Stomach smooth muscle (tissue), 2 donors: ENCODE results near the gene GOLGA1.
A peak's percentile ranks its signal among the peaks of the same experiment; 100 is the strongest.
"Not testable (repeated sequence)": the region's sequence is repeated elsewhere in the genome, so short reads cannot be mapped to it uniquely, and the experiment has no call there.

Experiments used
- H3K27ac ChIP-seq: one replicate; pipeline ENCODE4 v1.7.0; 2013; ENCODE audit warnings: mild to moderate bottlenecking, low read length, inconsistent platforms
- H3K27me3 ChIP-seq, 2 donors: one replicate each; pipeline ENCODE4 v1.7.0; 2013; ENCODE audit warnings: low read length in 2 of 2; ENCODE audit not compliant: insufficient read depth in 2 of 2, control insufficient read depth in 1 of 2
- H3K36me3 ChIP-seq, 2 donors: one replicate each; pipeline ENCODE4 v1.7.0; 2013; ENCODE audit warnings: low read length in 2 of 2; ENCODE audit not compliant: control insufficient read depth in 2 of 2, insufficient read depth in 2 of 2
- H3K4me1 ChIP-seq: one replicate; pipeline ENCODE4 v1.7.0; 2013; ENCODE audit warnings: low read length; ENCODE audit not compliant: control insufficient read depth, insufficient read depth
- H3K4me3 ChIP-seq, 2 donors: one replicate each; pipeline ENCODE4 v1.7.0; 2013; ENCODE audit warnings: low read length in 2 of 2
- H3K9ac ChIP-seq, 2 donors: one replicate each; pipeline ENCODE4 v1.7.0; 2013; ENCODE audit warnings: low read length in 2 of 2, mild to moderate bottlenecking in 1 of 2
- H3K9me3 ChIP-seq, 2 donors: one replicate each; pipeline ENCODE4 v1.7.0; 2013; ENCODE audit warnings: low read length in 2 of 2; ENCODE audit not compliant: control insufficient read depth in 2 of 2
- donor health status: healthy.
- donor health status: Pancreatic carcinoma.

The GOLGA1 gene

DNA sequence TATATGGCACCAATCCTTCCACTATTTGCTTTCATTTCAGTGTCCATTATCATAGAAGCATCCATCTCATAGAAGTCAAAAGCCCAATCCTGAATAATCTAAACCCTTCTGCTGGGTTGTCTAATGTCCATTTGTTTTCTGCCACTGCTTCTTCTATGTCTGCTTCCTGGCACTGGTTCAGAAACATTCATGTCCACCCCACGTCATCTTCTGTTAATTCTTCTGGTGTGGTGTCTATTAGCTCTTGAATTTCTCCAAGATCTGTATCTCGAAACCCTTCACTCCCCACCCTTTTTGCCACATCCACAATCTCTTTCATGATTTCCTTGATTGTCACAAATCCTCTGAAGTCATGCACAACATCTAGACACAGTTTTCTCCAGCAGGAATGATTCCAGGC, 23.2 kb upstream of the GOLGA1 start:
- Histone ChIP-seq H3K9ac (no peak overlapping the region), H3K27ac (no peak overlapping the region), H3K36me3 (peaks cover 0 to 4% of the 10 kb centered on the region in 2 donors), H3K4me1 (no peaks in the 10 kb centered on the region), H3K9me3 (no peaks in the 10 kb centered on the region), H3K4me3 (no peak overlapping the region), H3K27me3 (no peaks in the 10 kb centered on the region)

DNA sequence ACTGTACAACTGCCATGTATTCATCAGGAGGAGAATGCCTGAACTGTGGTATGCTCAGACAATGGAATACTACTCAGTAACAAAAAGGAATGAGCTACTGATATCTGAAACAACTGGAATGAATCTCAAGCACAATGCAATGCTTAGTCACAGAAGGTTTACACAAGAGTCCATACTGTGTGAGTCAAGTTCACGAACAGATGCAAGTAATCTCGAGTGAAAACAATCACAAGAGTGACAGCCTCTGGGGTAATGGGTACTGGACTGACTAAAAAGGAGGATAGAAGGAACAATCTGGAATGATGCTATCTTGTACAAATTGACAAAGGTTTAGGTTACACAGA, 19.5 kb upstream of the GOLGA1 start:
- no peaks in the 10 kb centered on the region for H3K36me3 ChIP-seq

DNA sequence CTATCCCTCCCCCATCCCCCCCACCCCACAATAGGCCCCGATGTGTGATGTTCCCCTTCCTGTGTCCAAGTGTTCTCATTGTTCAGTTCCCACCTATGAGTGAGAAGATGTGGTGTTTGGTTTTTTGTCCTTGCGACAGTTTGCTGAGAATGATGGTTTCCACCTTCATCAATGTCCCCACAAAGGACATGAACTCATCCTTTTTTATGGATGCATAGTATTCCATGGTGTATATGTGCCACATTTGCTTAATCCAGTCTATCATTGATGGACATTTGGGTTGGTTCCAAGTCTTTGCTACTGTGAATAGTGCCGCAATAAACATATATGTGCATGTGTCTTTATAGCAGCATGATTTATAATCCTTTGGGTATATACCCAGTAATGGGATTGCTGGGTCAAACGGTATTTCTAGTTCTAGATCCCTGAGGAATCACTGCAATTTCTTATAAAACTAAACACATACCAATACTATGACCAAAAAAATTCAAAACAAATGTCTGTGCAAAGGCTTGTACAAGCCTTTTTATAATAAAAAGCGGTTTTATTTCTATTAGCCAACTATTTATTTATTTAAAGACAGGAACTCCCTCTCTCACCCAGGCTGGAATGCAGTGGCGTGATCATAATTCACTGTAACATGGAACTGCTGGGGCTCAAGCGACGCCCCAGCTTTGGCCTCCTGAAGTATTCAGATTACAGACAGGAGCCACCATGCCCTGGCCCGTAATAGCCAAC, 19.0 kb upstream of the GOLGA1 start:
- H3K36me3 ChIP-seq, H3K27me3 ChIP-seq, H3K9ac ChIP-seq, H3K4me3 ChIP-seq, H3K4me1 ChIP-seq, H3K9me3 ChIP-seq, H3K27ac ChIP-seq: not testable (repeated sequence)

More for the DNA sequence above, 19.5 kb upstream of the GOLGA1 start:
- Histone ChIP-seq H3K27ac (no peak overlapping the region), H3K9me3 (no peaks in the 10 kb centered on the region), H3K27me3 (no peaks in the 10 kb centered on the region), H3K9ac (no peak overlapping the region), H3K4me1 (no peaks in the 10 kb centered on the region), H3K4me3 (no peak overlapping the region)

DNA sequence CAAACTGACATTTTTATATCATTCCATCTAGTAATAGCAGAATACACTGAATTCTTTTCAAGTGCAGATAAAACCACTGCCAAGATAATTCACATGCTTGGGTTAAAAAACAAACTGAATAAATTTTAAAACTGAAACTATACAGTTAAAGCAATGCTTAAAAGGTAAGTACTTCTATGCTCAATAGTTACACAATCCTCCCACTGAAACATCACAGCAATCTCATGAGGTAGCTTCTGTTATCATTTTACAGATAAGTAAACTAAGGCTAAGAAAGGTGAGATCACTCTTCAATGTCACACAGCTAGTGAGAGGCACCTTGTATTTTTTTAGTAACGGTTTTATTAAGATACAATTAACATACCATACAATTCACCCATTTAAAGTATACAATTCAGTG, 13.4 kb upstream of the GOLGA1 start:
- Histone ChIP-seq H3K27me3 (no peaks in the 10 kb centered on the region), H3K36me3 (no peaks in the 10 kb centered on the region), H3K9ac (no peak overlapping the region), H3K4me1 (no peaks in the 10 kb centered on the region), H3K4me3 (no peak overlapping the region), H3K27ac (no peak overlapping the region), H3K9me3 (no peaks in the 10 kb centered on the region)

DNA sequence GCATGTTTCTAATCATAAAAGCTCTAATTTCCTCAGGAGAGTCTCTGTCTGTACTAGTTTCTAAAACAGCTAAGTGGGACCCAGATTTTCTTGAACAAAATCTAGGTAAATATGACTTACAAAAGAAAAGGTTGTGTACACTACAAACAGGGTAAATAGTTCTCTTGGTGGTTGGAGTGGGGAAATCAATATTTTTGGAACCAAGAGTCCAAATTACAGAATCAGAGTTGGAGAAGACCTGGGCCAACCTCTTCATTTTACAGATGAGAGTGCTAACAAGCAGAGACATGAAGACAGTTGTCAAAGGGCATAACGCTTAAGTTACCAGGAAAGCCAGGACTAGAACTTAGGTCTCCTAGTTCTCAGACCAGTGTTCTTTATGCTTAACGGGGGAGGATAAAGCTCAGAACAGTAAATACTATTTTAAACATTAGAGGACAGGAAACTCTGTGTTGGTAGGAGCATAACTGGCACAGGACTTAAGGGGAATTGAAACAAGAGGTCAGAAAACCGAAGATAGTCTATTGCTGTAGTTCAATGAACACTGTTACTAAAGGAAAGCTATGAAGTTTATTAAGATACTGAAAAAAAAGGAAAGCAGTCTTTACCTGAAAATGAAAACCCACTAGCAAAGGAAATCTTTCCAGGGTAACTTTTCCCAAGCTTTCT, 9.3 kb upstream of the GOLGA1 start:
- H3K4me3 ChIP-seq = no peak overlapping the region
- H3K4me1 ChIP-seq = no peaks in the 10 kb centered on the region
- H3K9ac ChIP-seq = no peak overlapping the region
- no peaks in the 10 kb centered on the region for H3K27me3 ChIP-seq
- H3K27ac ChIP-seq = no peak overlapping the region
- no peaks in the 10 kb centered on the region for H3K9me3 ChIP-seq
- H3K36me3 ChIP-seq = no peaks in the 10 kb centered on the region

DNA sequence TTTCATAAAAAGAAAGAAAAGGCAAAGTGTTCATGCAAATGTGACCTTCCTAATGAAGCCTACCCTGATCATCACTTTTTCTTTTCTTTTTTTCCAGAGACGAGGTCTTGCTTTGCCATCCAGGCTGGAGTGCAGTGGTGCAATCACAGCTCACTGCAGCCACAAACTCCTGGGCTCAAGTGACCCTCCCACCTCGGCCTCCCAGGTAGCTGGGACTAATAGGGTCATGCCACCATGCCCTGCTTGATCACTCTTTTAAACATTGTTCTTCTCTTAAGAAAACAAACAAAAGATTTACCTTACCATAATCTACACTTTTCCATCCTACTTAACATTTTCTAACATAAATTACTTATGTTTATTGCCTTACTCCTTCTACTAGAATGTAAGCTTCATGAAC, 8.5 kb upstream of the GOLGA1 start:
- H3K9ac ChIP-seq = no peak overlapping the region
- H3K9me3 ChIP-seq = no peaks in the 10 kb centered on the region
- H3K27ac ChIP-seq = no peak overlapping the region
- no peaks in the 10 kb centered on the region for H3K36me3 ChIP-seq
- H3K4me3 ChIP-seq = no peak overlapping the region
- no peaks in the 10 kb centered on the region for H3K4me1 ChIP-seq
- no peaks in the 10 kb centered on the region for H3K27me3 ChIP-seq

DNA sequence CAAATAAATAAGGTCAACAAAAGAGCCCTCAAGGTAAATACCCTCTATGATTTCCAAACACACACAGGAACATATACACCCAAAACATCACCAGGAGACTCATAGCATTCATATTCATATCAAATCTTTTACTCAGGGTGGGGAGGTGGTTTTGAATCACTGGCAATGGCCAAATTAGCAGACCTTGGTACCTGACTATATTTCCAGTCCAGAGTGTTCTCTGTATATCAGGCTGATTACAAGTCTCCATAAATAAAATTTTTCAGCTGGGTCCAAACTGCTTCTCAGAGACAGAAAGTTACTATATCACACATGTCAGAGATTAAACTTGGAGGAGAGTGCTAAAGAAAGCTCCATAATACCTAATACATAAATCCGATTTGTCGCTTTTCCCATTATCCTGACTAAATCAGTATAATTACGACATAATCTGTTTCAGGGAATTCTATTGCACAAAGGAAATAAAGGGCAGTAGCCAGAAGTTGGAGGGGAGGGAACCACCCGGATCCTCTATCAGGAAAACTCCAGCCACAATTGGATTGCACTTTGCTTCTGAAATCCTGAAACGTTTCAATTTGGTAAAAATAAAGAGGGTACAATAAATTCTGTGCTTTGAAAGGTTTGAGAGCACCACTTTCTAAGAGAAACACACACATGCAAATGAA, 7.0 kb upstream of the GOLGA1 start:
- Histone ChIP-seq H3K4me1 (no peaks in the 10 kb centered on the region), H3K27ac (no peak overlapping the region), H3K9ac (no peak overlapping the region), H3K4me3 (no peak overlapping the region), H3K36me3 (no peaks in the 10 kb centered on the region), H3K27me3 (no peaks in the 10 kb centered on the region), H3K9me3 (no peaks in the 10 kb centered on the region)

DNA sequence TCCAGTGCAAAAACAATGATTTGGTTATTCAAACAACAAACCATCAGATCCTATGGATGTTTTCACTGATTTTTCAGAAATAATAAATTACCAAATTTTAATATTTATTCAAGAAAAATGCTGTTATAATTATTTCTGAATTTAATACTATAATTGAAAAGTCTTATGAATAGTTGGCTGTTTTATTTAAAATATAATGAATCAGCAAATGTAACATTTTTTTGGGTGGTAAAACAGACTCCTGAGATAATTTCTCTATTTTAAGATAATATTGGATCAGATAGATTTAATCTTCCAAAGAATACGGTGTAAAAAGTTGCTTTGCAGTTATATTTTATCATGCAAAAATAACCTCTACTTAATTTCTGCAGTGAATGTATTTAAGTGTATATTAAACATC, 5.3 kb upstream of the GOLGA1 start:
- no peak overlapping the region for H3K4me3 ChIP-seq
- no peak overlapping the region for H3K27ac ChIP-seq
- no peak overlapping the region for H3K9ac ChIP-seq
- H3K27me3 ChIP-seq = no peaks in the 10 kb centered on the region
- H3K4me1 ChIP-seq = peaks cover 7% of the 10 kb centered on the region
- no peaks in the 10 kb centered on the region for H3K9me3 ChIP-seq
- H3K36me3 ChIP-seq = no peaks in the 10 kb centered on the region

DNA sequence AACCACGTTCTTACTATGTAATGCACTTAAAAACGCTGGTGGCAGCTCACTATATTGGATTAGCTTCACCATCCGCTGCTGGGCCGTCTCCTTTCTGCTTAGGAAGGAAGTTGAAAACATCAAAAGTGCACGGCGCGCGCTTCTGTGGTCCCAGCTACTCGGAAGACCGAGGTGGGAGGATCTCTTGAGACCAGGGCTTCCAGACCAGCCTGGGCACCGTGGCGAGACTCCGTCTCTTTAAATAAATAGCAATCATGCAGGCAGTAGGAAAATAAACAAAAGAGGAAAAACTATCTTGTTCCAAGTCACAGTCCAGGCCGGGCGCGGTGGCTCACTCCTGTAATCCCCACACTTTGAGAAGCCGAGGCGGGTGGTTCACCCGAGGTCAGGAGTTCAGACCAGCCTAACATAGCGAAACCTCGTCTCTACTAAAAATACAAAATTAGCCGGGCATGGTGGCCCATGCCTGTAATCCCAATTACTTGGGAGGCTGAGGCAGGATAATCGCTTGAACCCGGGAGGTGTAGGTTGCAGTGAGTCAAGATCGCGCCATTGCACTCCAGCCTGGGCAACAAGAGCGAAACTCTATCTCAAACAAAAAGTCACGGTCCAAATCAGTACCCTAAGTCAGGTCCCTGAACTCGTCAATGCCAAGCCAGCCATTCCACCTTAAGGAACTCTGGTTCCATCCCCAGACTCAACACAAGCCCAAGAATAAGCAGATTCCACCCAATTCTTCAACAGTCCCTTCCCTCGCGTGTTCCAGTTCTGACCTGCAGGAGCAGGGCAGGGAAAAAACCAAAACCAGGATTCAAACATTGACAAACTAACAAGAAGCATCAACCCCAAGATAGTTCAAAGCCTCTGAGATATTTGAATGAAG, 1.0 kb upstream of the GOLGA1 start:
- H3K36me3 ChIP-seq = peaks cover 2 to 3% of the 10 kb centered on the region in 2 donors
- H3K4me3 ChIP-seq = peak overlapping the region; percentile 56 to 90
- H3K9me3 ChIP-seq = no peaks in the 10 kb centered on the region
- peak overlapping the region; percentile 97 for H3K27ac ChIP-seq
- H3K27me3 ChIP-seq = no peaks in the 10 kb centered on the region
- H3K9ac ChIP-seq = peak overlapping the region; percentile 97 to 98
- H3K4me1 ChIP-seq = peaks cover 12% of the 10 kb centered on the region

DNA sequence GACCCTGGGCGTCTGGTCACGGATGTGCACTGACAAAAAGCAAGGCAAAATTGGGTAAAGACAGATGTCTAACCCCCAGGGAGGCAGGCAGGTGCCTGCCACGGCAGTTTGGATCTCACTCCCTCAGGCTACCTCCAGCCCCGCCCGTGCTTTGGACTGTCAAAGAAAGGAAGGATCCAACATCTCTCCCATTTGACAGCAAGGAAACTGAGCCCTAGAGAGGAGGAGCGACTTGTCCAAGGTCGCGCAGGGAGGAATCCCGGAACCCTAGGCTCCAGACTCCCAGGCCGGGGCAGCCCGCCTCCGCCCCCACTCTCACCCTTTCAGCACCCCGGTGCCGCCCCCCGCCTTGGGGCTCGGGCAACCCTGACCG, 376 bp downstream of the GOLGA1 start:
- peaks cover 12% of the 10 kb centered on the region for H3K4me1 ChIP-seq
- peak overlapping the region; percentile 97 for H3K27ac ChIP-seq
- H3K4me3 ChIP-seq = peak overlapping the region; percentile 90 to 93
- peaks cover 3 to 7% of the 10 kb centered on the region in 2 donors for H3K36me3 ChIP-seq
- no peaks in the 10 kb centered on the region for H3K9me3 ChIP-seq
- H3K27me3 ChIP-seq = no peaks in the 10 kb centered on the region
- H3K9ac ChIP-seq = peak overlapping the region; percentile 97 to 98
